ENCODE results near the gene APOBEC4.
A peak's percentile ranks its signal among the peaks of the same experiment; 100 is the strongest.

APOBEC4 gene

GRCh38 chr1:183674339-183674738 is 21.2 kb upstream of the APOBEC4 start:
- no peak for DNase-seq

GRCh38 chr1:183673605-183674323 is 20.6 kb upstream of the APOBEC4 start:
- no peak for DNase-seq

- DNase-seq: no peak
Observed at GRCh38 chr1:183670169-183670568, 17.1 kb upstream of the APOBEC4 start.

- DNase-seq: no peak
Observed at GRCh38 chr1:183656355-183656754, 3.2 kb upstream of the APOBEC4 start.

- DNase-seq: peak; percentile 73
Observed at GRCh38 chr1:183655562-183656075, 2.5 kb upstream of the APOBEC4 start.

GRCh38 chr1:183654706-183655105 is 1.6 kb upstream of the APOBEC4 start:
- no peak for DNase-seq

- no peak for DNase-seq
Observed at GRCh38 chr1:183653876-183654451, 848 bp upstream of the APOBEC4 start.

- DNase-seq: no peak
Observed at GRCh38 chr1:183653462-183653794, 312 bp upstream of the APOBEC4 start.

GRCh38 chr1:183652107-183652506 is 1.0 kb downstream of the APOBEC4 start:
- DNase-seq: no peak

- DNase-seq: no peak
Observed at GRCh38 chr1:183651612-183652011, 1.5 kb downstream of the APOBEC4 start.

GRCh38 chr1:183648042-183648441 is 5.1 kb downstream of the APOBEC4 start:
- no peak for DNase-seq

- DNase-seq: no peak
Observed at GRCh38 chr1:183646776-183647175, 6.3 kb downstream of the APOBEC4 start.

GRCh38 chr1:183645531-183645930 is 7.6 kb downstream of the APOBEC4 start:
- DNase-seq: no peak

GRCh38 chr1:183642166-183642565 is 10.9 kb downstream of the APOBEC4 start:
- no peak for DNase-seq

GRCh38 chr1:183640193-183640592 is 12.9 kb downstream of the APOBEC4 start:
- DNase-seq: no peak

- no peak for DNase-seq
Observed at GRCh38 chr1:183638649-183639387, 14.3 kb downstream of the APOBEC4 start.

GRCh38 chr1:183636783-183637182 is 16.3 kb downstream of the APOBEC4 start:
- no peak for DNase-seq

- no peak for DNase-seq
Observed at GRCh38 chr1:183636334-183636682, 16.8 kb downstream of the APOBEC4 start.

GRCh38 chr1:183635606-183636333 is 17.3 kb downstream of the APOBEC4 start, which contains the start of gene ARPC5:
ARPC5 (minus strand) TSS chr1:183635783; CDS start chr1:183635659, 124 bp downstream.
- DNase-seq: peak; percentile 97

- no peak for DNase-seq
Observed at GRCh38 chr1:183635099-183635605, 18.0 kb downstream of the APOBEC4 start.

GRCh38 chr1:183634429-183635065 is 18.6 kb downstream of the APOBEC4 start:
- DNase-seq: no peak

- no peak for DNase-seq
Observed at GRCh38 chr1:183633676-183634343, 19.3 kb downstream of the APOBEC4 start.
